HAP-1 (cell line): ENCODE results near the gene PRAMEF15.
"Not testable (repeated sequence)": the region's sequence is repeated elsewhere in the genome, so short reads cannot be mapped to it uniquely, and the experiment has no call there.

ENCODE experiments used
- DNase-seq, 2 experiments: peaks; one replicate each; pipeline ENCODE4 v3.0.0-alpha.2; 2016 to 2020; ENCODE audit warnings: low spot score in 2 of 2
- H3K27me3 ChIP-seq: fragments of 250-450 bp; sonication (Bioruptor Pico); 2 replicates; pipeline ENCODE4 v1.5.1; 2020; ENCODE audit warnings: low read depth, mild to moderate bottlenecking, moderate library complexity
- H3K36me3 ChIP-seq: fragments of 250-450 bp; sonication (Bioruptor Pico); replicated peaks from 2 replicates; pipeline ENCODE4 v1.5.1; 2020; ENCODE audit warnings: mild to moderate bottlenecking
- H3K4me1 ChIP-seq: fragments of 250-450 bp; sonication (Bioruptor Pico); 2 replicates; pipeline ENCODE4 v1.5.1; 2020; ENCODE audit warnings: mild to moderate bottlenecking
- H3K4me3 ChIP-seq: fragments of 250-450 bp; sonication (Bioruptor Pico); 2 replicates; pipeline ENCODE4 v1.5.1; 2020; ENCODE audit warnings: mild to moderate bottlenecking, moderate library complexity
- H3K9me3 ChIP-seq: fragments of 250-450 bp; sonication (Bioruptor Pico); 2 replicates; pipeline ENCODE4 v1.5.1; 2020; ENCODE audit warnings: mild to moderate bottlenecking, moderate library complexity
- in situ Hi-C: fragments of 300-500 bp; cut with MboI; formaldehyde crosslinking; loops from 3 replicates; pipeline ENCODE4 v1.14.3; 2020; ENCODE audit warnings: low sequenced_read_pairs, inconsistent platforms, mixed read lengths

Gene PRAMEF15

DNA sequence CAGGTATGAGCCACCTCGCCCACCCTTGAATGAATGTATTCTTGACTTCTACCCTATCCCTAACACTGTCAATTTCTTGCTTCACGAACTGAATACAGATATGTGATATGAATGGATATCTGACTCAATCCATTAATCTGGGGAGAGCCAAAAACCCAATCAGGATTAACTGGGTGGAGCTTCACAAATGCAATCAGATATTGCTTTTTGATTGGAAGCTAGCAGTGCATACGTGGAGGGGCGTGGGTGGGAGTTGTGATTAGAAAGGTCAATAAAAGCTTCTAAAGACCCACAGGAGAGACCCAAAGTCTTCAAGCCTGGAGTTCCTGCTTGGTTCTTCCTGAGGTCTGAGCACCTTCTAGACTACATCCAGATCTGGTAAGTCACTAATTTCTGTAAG, at the start of gene PRAMEF15:
Gene PRAMEF15 (plus strand): TSS at position 301 of the 400 bp plus-strand sequence. CDS start 2,827 bp downstream, outside the sequence.
- H3K36me3 ChIP-seq, H3K9me3 ChIP-seq, H3K4me1 ChIP-seq, DNase-seq, in situ Hi-C loops, H3K27me3 ChIP-seq, H3K4me3 ChIP-seq: not testable (repeated sequence)

DNA sequence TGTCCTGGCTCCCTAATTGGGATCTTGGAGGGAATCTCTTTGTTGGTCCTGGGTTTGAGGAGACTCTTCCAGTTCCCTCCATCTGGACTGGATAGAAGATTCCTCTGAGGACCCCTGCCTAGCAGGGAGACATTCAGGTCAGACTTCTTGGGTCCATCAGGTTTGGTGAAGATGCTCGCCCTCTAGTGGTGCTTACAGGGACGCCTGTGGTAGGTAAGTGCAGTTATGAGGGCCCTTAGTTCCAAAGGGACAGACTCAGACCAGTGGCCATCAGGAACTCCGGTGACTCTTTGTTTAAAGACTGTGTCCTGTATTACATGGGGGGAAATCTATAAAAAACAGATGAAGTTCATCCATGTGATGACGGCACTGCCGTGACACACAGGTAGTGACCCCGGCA, 38.4 kb upstream of the PRAMEF15 start:
- H3K4me1 ChIP-seq, in situ Hi-C loops, H3K4me3 ChIP-seq, H3K27me3 ChIP-seq, H3K9me3 ChIP-seq, H3K36me3 ChIP-seq, DNase-seq: not testable (repeated sequence)

DNA sequence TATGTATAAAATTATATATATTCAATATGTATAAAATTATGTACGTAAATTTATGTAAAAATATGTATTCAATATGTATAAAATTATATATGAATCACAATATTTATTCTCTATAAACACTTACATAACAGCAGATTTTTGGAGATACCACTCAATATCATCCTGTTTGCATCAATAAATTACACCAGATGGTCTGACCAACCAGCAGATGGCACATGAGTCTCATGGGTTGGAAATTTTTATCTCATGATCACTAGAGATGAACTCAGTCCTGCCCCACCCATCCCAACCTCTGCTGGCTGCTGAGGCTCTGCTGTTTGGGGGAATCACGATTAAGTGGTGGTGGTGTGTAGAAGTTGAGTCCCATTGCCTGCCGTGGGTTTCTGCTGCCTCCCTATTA, 35.8 kb upstream of the PRAMEF15 start:
- H3K36me3 ChIP-seq, DNase-seq, H3K27me3 ChIP-seq, H3K4me3 ChIP-seq, H3K9me3 ChIP-seq, H3K4me1 ChIP-seq, in situ Hi-C loops: not testable (repeated sequence)

DNA sequence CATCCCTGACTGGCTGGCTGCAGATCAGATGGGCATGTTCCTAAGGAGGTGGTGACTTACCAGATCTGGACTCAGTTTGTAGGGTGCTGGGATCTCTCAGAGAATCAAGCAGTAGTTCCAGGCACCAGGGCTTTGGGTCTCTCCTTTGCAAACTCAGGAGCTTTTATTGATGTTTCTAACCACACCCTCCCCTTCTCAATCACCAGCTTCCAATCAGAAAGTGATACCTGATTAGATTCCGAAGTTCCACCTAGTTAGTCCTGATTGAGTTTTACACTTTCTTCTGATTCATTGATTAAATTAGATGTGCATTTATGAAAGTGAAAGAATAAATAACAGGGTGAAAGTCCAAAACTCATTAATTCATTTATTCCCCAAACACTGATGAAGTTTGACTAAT, 30.3 kb upstream of the PRAMEF15 start, which contains the start of gene PRAMEF8:
Gene PRAMEF8 (minus strand): TSS at position 101 of the 400 bp plus-strand sequence. CDS start 1,046 bp downstream, outside the sequence.
- H3K36me3 ChIP-seq, in situ Hi-C loops, H3K9me3 ChIP-seq, DNase-seq, H3K27me3 ChIP-seq, H3K4me1 ChIP-seq, H3K4me3 ChIP-seq: not testable (repeated sequence)

DNA sequence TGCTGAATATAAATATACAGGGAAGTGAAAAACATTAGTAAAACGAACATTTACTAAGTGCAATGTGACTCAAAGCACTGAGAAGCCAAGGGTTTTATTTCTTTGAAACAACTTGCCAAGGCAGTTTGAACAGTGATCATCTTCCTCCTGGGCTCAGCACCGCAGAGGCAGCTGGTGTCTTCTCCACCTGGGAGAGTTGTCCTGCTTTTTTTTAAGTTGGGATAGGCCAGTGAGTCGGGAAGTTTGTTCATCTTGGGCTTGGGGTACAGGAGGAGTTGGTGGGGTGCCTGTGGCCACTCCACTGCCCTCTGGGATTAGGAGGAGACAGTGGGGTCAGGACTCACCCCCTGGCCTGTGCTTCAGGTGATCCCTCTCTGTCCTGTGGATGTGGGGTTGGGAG, 26.4 kb upstream of the PRAMEF15 start:
- H3K9me3 ChIP-seq, DNase-seq, H3K4me1 ChIP-seq, H3K27me3 ChIP-seq, H3K36me3 ChIP-seq, in situ Hi-C loops, H3K4me3 ChIP-seq: not testable (repeated sequence)

DNA sequence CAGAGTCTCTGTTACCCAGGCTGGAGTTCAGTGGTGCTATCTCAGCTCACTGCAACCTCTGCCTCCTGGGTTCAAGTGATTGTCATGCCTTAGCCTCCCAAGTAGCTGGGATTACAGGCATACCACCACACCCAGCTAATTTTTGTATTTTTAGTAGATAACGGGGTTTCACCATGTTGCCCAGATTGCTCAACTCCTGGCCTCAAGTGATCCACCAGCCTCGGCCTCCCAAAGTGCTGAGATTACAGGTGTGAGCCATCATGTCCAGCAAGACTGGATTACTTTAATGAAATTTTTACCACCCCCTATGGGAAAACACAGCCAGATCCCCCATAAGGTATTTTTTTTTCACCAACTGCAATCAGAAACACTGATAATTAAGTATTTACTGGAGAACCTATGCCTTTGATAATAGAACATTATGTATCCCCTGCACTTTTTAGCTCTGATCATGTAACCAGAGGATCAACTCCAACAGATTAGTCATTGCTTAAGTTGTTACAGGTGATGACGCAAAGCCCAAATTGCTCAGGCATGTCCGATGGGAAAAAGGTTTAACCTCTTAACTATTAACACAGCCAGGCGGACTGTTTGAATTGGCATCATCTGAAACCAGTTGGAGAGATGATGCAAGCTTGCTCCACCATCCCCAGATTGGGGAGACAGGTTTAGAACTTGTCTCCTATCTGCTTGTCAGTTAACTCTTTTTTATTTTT, 18.0 kb upstream of the PRAMEF15 start:
- DNase-seq, H3K36me3 ChIP-seq, H3K4me3 ChIP-seq, H3K9me3 ChIP-seq, H3K4me1 ChIP-seq, H3K27me3 ChIP-seq, in situ Hi-C loops: not testable (repeated sequence)

DNA sequence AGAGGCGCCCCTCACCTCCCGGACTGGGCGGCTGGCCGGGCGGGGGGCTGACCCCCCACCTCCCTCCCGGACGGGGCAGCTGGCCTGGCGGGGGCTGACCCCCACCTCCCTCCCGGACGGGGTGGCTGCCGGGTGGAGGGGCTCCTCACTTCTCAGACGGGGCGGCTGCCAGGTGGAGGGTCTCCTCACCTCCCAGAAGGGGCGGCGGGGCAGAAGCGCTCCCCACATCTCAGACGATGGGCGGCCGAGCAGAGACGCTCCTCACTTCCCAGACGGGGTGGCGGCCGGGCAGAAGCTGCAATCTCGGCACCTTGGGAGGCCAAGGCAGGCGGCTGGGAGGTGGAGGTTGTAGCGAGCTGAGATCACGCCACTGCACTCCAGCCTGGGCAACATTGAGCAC, 16.7 kb upstream of the PRAMEF15 start:
- H3K4me1 ChIP-seq, H3K27me3 ChIP-seq, H3K36me3 ChIP-seq, DNase-seq, H3K9me3 ChIP-seq, in situ Hi-C loops, H3K4me3 ChIP-seq: not testable (repeated sequence)

DNA sequence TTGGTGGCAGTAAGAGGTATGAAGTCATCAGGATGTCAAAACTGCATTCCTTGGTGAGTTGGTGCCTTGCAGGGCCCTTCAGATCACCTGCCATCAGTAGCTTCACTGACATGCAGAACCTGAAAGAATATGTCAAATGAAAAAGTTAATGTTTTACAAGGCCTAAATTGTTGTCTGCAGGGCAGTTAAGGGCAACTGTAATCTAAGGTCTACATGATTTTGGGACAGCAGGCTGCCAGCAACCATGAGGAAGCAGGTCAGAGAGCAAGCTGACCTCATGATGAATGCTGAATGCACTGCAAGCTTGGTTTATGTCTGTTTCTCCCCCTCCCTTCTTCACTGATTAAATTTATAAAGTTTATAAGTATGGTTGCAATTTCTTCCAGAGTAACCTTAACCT, 13.2 kb upstream of the PRAMEF15 start:
- H3K27me3 ChIP-seq, in situ Hi-C loops, H3K4me3 ChIP-seq, H3K9me3 ChIP-seq, H3K36me3 ChIP-seq, DNase-seq, H3K4me1 ChIP-seq: not testable (repeated sequence)

DNA sequence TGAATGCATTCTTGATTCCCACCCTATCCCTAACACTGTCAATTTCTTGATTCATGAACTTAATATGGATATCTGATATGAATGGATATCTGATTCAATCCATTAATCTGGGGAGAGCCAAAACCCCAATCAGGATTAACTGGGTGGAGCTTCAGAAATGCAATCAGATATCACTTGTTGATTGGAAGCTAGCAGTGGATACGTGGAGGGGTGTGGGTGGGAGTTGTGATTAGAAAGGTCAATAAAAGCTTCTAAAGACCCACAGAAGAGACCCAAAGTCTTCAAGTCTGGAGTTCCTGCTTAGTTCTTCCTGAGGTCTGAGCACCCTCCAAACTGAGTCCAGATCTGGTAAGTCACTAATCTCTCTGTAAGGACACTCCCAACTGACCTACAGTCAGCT, 12.1 kb upstream of the PRAMEF15 start, which contains the start of gene PRAMEF33:
Gene PRAMEF33 (plus strand): TSS at position 301 of the 400 bp plus-strand sequence. CDS start 2,416 bp downstream, outside the sequence.
- H3K9me3 ChIP-seq, in situ Hi-C loops, DNase-seq, H3K36me3 ChIP-seq, H3K4me1 ChIP-seq, H3K4me3 ChIP-seq, H3K27me3 ChIP-seq: not testable (repeated sequence)

DNA sequence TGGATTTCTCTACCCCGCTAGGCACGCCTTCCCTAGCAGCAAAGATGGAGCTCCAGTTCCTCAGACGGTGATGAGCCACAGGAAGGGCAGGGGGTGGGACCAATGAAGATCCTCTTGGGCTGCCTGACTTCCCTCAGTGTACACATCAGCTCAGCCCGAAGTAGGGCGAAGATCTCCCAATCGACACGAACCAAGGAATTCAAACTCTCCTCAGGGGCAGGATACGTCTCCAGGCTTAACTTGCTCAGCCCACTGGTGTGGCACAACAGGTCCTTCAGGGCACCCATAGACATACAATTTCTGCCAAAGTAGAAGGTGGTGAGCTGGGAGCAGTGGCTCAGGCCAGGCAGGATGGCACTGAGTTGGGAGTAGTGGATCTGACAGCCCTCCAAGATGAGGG, 27.1 kb downstream of the PRAMEF15 start:
- in situ Hi-C loops, H3K27me3 ChIP-seq, H3K4me3 ChIP-seq, H3K9me3 ChIP-seq, H3K4me1 ChIP-seq, DNase-seq, H3K36me3 ChIP-seq: not testable (repeated sequence)

DNA sequence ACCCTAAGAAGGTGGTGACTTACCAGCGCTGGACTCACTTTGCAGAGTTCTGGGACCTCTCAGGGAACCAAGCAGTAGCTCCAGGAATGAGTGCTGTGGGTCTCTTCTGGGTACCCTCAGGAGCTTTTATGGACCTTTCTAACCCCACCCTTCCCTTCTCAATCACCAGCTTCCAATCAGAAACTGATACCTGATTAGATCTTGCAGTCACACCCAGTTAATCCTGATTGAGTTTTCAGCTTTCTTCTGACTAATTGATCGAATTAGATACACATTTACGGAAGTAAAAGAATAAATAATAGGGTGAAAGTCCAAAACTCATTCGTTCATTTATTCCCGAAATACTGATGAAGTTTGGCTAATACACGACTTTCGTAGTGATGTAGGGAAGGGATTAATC, 31.7 kb downstream of the PRAMEF15 start, which contains the start of gene PRAMEF14:
Gene PRAMEF14 (minus strand): TSS at position 101 of the 400 bp plus-strand sequence. CDS start 1,820 bp downstream, outside the sequence.
- H3K36me3 ChIP-seq, H3K27me3 ChIP-seq, in situ Hi-C loops, H3K4me1 ChIP-seq, H3K4me3 ChIP-seq, DNase-seq, H3K9me3 ChIP-seq: not testable (repeated sequence)

DNA sequence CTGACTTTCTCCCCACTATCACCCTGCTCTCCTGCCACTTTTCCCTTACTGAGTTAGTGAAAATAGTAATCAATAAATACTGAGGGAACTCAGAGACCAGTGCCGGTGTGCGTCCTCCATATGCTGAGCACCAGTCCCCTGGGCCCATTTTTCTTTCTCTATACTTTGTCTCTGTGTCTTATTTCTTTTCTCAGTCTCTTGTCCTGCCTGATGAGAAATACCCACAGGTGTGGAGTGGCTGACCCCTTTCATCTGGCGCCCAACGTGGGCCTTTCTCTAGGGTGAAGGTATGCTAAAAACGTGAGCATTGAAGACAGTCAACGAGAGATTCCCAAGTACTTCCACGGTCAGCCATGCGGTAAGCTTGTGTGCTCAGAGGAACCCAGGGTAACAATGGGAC, 38.1 kb downstream of the PRAMEF15 start:
- H3K4me3 ChIP-seq, H3K27me3 ChIP-seq, H3K4me1 ChIP-seq, H3K9me3 ChIP-seq, H3K36me3 ChIP-seq, in situ Hi-C loops: not testable (repeated sequence)
- DNase-seq = peak in 1 of 2 experiments; percentile 9

DNA sequence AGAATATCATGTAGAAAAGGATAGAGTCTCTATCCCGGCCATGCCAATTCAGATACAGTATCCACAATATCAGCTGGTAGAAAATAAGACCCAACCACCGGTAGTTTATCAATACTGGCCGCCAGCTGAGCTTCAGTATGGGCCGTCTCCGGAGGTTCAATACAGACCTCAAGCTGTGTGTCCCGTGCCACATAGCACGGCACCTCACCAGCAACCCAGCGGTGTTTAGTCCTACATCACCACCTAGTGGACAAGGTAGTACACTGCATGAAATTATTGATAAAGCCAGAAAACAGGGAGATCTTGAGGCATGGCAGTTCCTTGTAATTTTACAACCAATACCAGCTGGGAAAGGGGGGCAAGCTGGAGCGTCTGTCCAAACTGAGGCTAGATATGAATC, 39.1 kb downstream of the PRAMEF15 start:
- H3K36me3 ChIP-seq, in situ Hi-C loops, H3K9me3 ChIP-seq, H3K4me1 ChIP-seq, DNase-seq, H3K4me3 ChIP-seq, H3K27me3 ChIP-seq: not testable (repeated sequence)

DNA sequence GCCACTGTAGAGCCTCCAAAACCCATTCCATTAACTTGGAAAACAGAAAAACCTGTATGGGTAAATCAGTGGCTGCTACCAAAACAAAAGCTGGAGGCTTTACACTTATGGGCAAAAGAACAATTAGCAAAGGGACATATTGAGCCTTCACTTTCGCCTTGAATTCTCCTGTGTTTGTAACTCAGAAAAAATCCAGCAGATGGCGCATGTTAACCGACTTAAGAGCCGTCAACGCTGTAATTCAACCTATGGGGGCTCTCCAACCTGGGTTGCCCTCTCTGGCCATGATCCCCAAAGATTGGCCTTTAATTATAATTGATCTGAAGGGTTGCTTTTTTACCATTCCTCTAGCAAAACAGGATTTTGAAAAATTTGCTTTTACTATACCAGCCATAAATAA, 41.4 kb downstream of the PRAMEF15 start:
- DNase-seq = peak; percentile 44 to 65
- H3K4me3 ChIP-seq, H3K27me3 ChIP-seq, H3K36me3 ChIP-seq, H3K9me3 ChIP-seq, H3K4me1 ChIP-seq, in situ Hi-C loops: not testable (repeated sequence)

DNA sequence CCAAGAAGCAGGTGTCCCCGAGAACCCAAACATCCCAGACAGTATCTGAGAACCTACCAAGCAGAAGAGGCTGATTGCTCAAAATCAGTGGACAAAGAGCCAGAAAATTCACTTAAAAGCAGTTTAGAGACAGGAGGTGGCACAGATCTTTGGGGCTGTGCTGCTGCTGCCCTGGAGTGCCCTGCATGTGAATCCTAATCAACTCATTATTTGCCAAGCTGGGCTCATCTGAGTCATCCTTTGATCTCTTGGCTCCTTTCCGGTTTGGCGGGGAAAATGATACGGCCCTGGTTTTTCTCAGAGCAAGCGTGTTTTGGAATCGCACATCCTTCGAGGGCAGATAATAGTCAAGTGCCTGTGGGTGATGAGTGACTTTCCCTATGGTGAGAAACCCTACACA, 47.0 kb downstream of the PRAMEF15 start:
- in situ Hi-C loops, H3K9me3 ChIP-seq, H3K36me3 ChIP-seq, DNase-seq, H3K27me3 ChIP-seq, H3K4me3 ChIP-seq, H3K4me1 ChIP-seq: not testable (repeated sequence)
